GDM1 (cell line): ENCODE results near the gene KMT5C.

Experiments
- DNase-seq: peaks from one replicate; lab custom pipeline; 2025; lab: John Stamatoyannopoulos, UW

The KMT5C gene

GRCh38 chr19:55339105-55339888, at the start of gene KMT5C:
Gene KMT5C (plus strand): TSS chr19:55339876. CDS start chr19:55341937, 2,061 bp downstream.
- DNase-seq = peak; percentile 100

- no peak for DNase-seq
Measured at GRCh38 chr19:55297267-55297666, 42.4 kb upstream of the KMT5C start.

- DNase-seq = no peak
Measured at GRCh38 chr19:55299991-55300390, 39.7 kb upstream of the KMT5C start.

- no peak for DNase-seq
Measured at GRCh38 chr19:55300886-55301458, 38.7 kb upstream of the KMT5C start.

GRCh38 chr19:55301459-55302317, 38.0 kb upstream of the KMT5C start:
- DNase-seq = peak; percentile 76

- no peak for DNase-seq
Measured at GRCh38 chr19:55302318-55302703, 37.4 kb upstream of the KMT5C start.

- no peak for DNase-seq
Measured at GRCh38 chr19:55303477-55303876, 36.2 kb upstream of the KMT5C start.

GRCh38 chr19:55304279-55304978, 35.2 kb upstream of the KMT5C start:
- DNase-seq = peak; percentile 29

GRCh38 chr19:55304980-55305379, 34.7 kb upstream of the KMT5C start:
- DNase-seq = no peak

- DNase-seq = peak; percentile 39
Measured at GRCh38 chr19:55305491-55305890, 34.2 kb upstream of the KMT5C start.

GRCh38 chr19:55305983-55306562, 33.6 kb upstream of the KMT5C start:
- no peak for DNase-seq

GRCh38 chr19:55306712-55307111, 33.0 kb upstream of the KMT5C start:
- DNase-seq = no peak

- DNase-seq = no peak
Measured at GRCh38 chr19:55308281-55308680, 31.4 kb upstream of the KMT5C start.

- DNase-seq = no peak
Measured at GRCh38 chr19:55309448-55309847, 30.2 kb upstream of the KMT5C start.

- DNase-seq = no peak
Measured at GRCh38 chr19:55310498-55310897, 29.2 kb upstream of the KMT5C start.

GRCh38 chr19:55311397-55311796, 28.3 kb upstream of the KMT5C start:
- no peak for DNase-seq

GRCh38 chr19:55311797-55312196, 27.9 kb upstream of the KMT5C start:
- DNase-seq = no peak

GRCh38 chr19:55312621-55313512, 26.8 kb upstream of the KMT5C start:
- no peak for DNase-seq

GRCh38 chr19:55314396-55314795, 25.3 kb upstream of the KMT5C start:
- DNase-seq = no peak

- DNase-seq = no peak
Measured at GRCh38 chr19:55315956-55316525, 23.6 kb upstream of the KMT5C start.
